H9 (cell line): ENCODE results near the gene KCNIP1. TPM values are rescaled to one million over a fixed set of nuclear protein-coding genes. Genes with fewer than 3 reads are reported as not detected.

Experiments
- DNase-seq: peaks from one replicate; pipeline ENCODE4 v3.0.0-alpha.2; 2017
- H2AFZ ChIP-seq: one replicate; pipeline ENCODE4 v1.6.1; 2013; ENCODE audit warnings: mild to moderate bottlenecking, low read length, control low read depth, moderate library complexity
- H2AK5ac ChIP-seq: 2 replicates; pipeline ENCODE4 v1.6.1; 2013; ENCODE audit warnings: low read length, control low read depth, mixed read lengths; ENCODE audit not compliant: insufficient read length
- H2BK120ac ChIP-seq: one replicate; pipeline ENCODE4 v1.6.1; 2013; ENCODE audit warnings: low read depth, mild to moderate bottlenecking, low read length, control low read depth, inconsistent platforms; ENCODE audit not compliant: poor library complexity, severe bottlenecking
- H2BK12ac ChIP-seq: 2 replicates; pipeline ENCODE4 v1.6.1; 2013; ENCODE audit warnings: low read length, control low read depth, mixed read lengths, low read depth; ENCODE audit not compliant: insufficient read length
- H2BK15ac ChIP-seq: 2 replicates; pipeline ENCODE4 v1.6.1; 2013; ENCODE audit warnings: low read depth, low read length, control low read depth
- H2BK20ac ChIP-seq: one replicate; pipeline ENCODE4 v1.6.1; 2013; ENCODE audit warnings: low read depth, mild to moderate bottlenecking, low read length, control low read depth, inconsistent platforms; ENCODE audit not compliant: poor library complexity, severe bottlenecking
- H2BK5ac ChIP-seq: 2 replicates; pipeline ENCODE4 v1.6.1; 2013; ENCODE audit warnings: low read length, control low read depth, mixed read lengths; ENCODE audit not compliant: insufficient read length
- H3K14ac ChIP-seq: 2 replicates; pipeline ENCODE4 v1.6.1; 2013; ENCODE audit warnings: low read length, control low read depth; ENCODE audit not compliant: insufficient read depth
- H3K18ac ChIP-seq: 2 replicates; pipeline ENCODE4 v1.6.1; 2013; ENCODE audit warnings: low read depth, mild to moderate bottlenecking, mixed read lengths, low read length, control low read depth; ENCODE audit not compliant: insufficient read length
- H3K23ac ChIP-seq: 2 replicates; pipeline ENCODE4 v1.6.1; 2013; ENCODE audit warnings: low read length, control low read depth, mixed read lengths, low read depth; ENCODE audit not compliant: insufficient read length
- H3K23me2 ChIP-seq: 2 replicates; pipeline ENCODE4 v1.6.1; 2013; ENCODE audit warnings: low read depth, mild to moderate bottlenecking, mixed read lengths, low read length, control low read depth; ENCODE audit not compliant: insufficient read length, poor library complexity, severe bottlenecking
- H3K27ac ChIP-seq: 2 replicates; pipeline ENCODE4 v1.5.1; 2013; ENCODE audit warnings: low read length, control low read depth, mixed read lengths, low read depth; ENCODE audit not compliant: insufficient read length
- H3K27me3 ChIP-seq: 2 replicates; pipeline ENCODE4 v1.6.1; 2013; ENCODE audit warnings: low read length, control low read depth, inconsistent platforms; ENCODE audit not compliant: insufficient read depth
- H3K4ac ChIP-seq: 2 replicates; pipeline ENCODE4 v1.6.1; 2013; ENCODE audit warnings: low read depth, mild to moderate bottlenecking, control low read depth, inconsistent platforms, low read length, moderate library complexity
- H3K4me1 ChIP-seq: 2 replicates; pipeline ENCODE4 v1.6.1; 2013; ENCODE audit warnings: low read length, control low read depth, inconsistent platforms; ENCODE audit not compliant: insufficient read depth
- H3K4me2 ChIP-seq: 2 replicates; pipeline ENCODE4 v1.6.1; 2013; ENCODE audit warnings: low read length, control low read depth, mixed read lengths; ENCODE audit not compliant: insufficient read length, insufficient read depth
- H3K56ac ChIP-seq: 2 replicates; pipeline ENCODE4 v1.6.1; 2013; ENCODE audit warnings: low read depth, mild to moderate bottlenecking, mixed read lengths, low read length, control low read depth; ENCODE audit not compliant: insufficient read length
- H3K79me1 ChIP-seq: 2 replicates; pipeline ENCODE4 v1.6.1; 2013; ENCODE audit warnings: low read depth, mild to moderate bottlenecking, moderate library complexity, low read length, control low read depth, inconsistent platforms; ENCODE audit not compliant: insufficient read depth, poor library complexity, severe bottlenecking
- H3K79me2 ChIP-seq: 2 replicates; pipeline ENCODE4 v1.6.1; 2013; ENCODE audit warnings: low read length, control low read depth, inconsistent platforms; ENCODE audit not compliant: insufficient read depth
- H3K9ac ChIP-seq: 2 replicates; pipeline ENCODE4 v1.6.1; 2013; ENCODE audit warnings: low read length, control low read depth, mixed read lengths; ENCODE audit not compliant: insufficient read length; ENCODE audit errors: extremely low read depth
- H3K9me3 ChIP-seq: one replicate; pipeline ENCODE4 v1.6.1; 2013; ENCODE audit warnings: low read depth, low read length, inconsistent platforms; ENCODE audit not compliant: control insufficient read depth
- H3T11ph ChIP-seq: one replicate; pipeline ENCODE4 v1.6.1; 2013; ENCODE audit warnings: mild to moderate bottlenecking, low read length, control low read depth, inconsistent platforms
- H4K20me1 ChIP-seq: one replicate; pipeline ENCODE4 v1.6.1; 2013; ENCODE audit not compliant: control insufficient read depth, insufficient read length, insufficient read depth
- H4K5ac ChIP-seq: 2 replicates; pipeline ENCODE4 v1.6.1; 2013; ENCODE audit warnings: low read depth, mild to moderate bottlenecking, mixed read lengths, low read length, control low read depth; ENCODE audit not compliant: insufficient read length
- H4K8ac ChIP-seq: replicated peaks from 2 replicates; pipeline ENCODE4 v1.6.1; 2013; ENCODE audit warnings: low read length, control low read depth, mixed read lengths, low read depth; ENCODE audit not compliant: insufficient read length
- H4K91ac ChIP-seq: 2 replicates; pipeline ENCODE4 v1.6.1; 2013; ENCODE audit warnings: low read depth, mild to moderate bottlenecking, moderate library complexity, mixed read lengths, low read length, control low read depth; ENCODE audit not compliant: insufficient read length
- H3K27ac Mint-ChIP-seq, 3 experiments: 2 replicates in 2 of 3; 3 replicates in 1 of 3; pipeline ENCODE4 v1.8.0; 2020 to 2021; ENCODE audit warnings: mixed read lengths in 3 of 3, mild to moderate bottlenecking in 1 of 3, moderate library complexity in 1 of 3
- H3K27me3 Mint-ChIP-seq: 2 replicates; pipeline ENCODE4 v1.8.0; 2021; ENCODE audit warnings: low read depth, mild to moderate bottlenecking, moderate library complexity, mixed read lengths
- H3K36me3 Mint-ChIP-seq, 3 experiments: 2 replicates in 2 of 3; 3 replicates in 1 of 3; pipeline ENCODE4 v1.8.0; 2020 to 2021; ENCODE audit warnings: low read depth in 3 of 3, mixed read lengths in 3 of 3; ENCODE audit not compliant: insufficient read depth in 1 of 3
- H3K4me1 Mint-ChIP-seq, 2 experiments: 2 replicates each; pipeline ENCODE4 v1.8.0; 2020; ENCODE audit warnings: mixed read lengths in 2 of 2
- H3K4me3 Mint-ChIP-seq, 2 experiments: 2 replicates in 1 of 2; 3 replicates in 1 of 2; pipeline ENCODE4 v1.8.0; 2020 to 2021; ENCODE audit warnings: mild to moderate bottlenecking in 2 of 2, mixed read lengths in 2 of 2, moderate library complexity in 1 of 2
- H3K9me3 Mint-ChIP-seq, 2 experiments: 2 replicates in 1 of 2; 3 replicates in 1 of 2; pipeline ENCODE4 v1.8.0; 2020; ENCODE audit warnings: mild to moderate bottlenecking in 2 of 2, mixed read lengths in 2 of 2, moderate library complexity in 1 of 2
- CTCF ChIP-seq: fragments of 200-600 bp; sonication (generic); conservative IDR thresholded peaks from 3 replicates; pipeline ENCODE4 v1.8.0; 2021; ENCODE audit warnings: antibody characterized with exemption, mild to moderate bottlenecking
- WGBS: extraction: QIAGEN DNeasy Blood & Tissue Kit; methylation state at CpG from one replicate; pipeline ENCODE4 v1.1.7; 2013; ENCODE audit warnings: missing lambda C conversion rate, low lambda C conversion rate, mixed read lengths; ENCODE audit not compliant: insufficient read length; ENCODE audit errors: extremely low coverage; 5-methylcytosine and 5-hydroxymethylcytosine counted together
- total RNA-seq: library from RNA; stranded (reverse); gene quantifications from 2 replicates; pipeline ENCODE4 v1.2.1, GENCODE V29; 2021

Gene KCNIP1
- total RNA-seq, 1 experiment from 2014 or later, result 0.63 TPM

GRCh38 chr5:170611449-170612090, 107.8 kb downstream of the KCNIP1 start:
- no peak overlapping the region for H3K27ac ChIP-seq
- H4K5ac ChIP-seq, result no peak overlapping the region
- no peak overlapping the region for H3K4ac ChIP-seq
- H2BK120ac ChIP-seq, result no peak overlapping the region
- H3T11ph ChIP-seq, result no peak overlapping the region
- WGBS, result no CpG with 5 or more reads among the region's 6 CpGs
- H3K23me2 ChIP-seq, result no peaks in the 10 kb centered on the region
- Mint-ChIP-seq H3K27me3 (peaks cover 23% of the 10 kb centered on the region), H3K36me3 (no peaks in the 10 kb centered on the region), H3K4me3 (no peak overlapping the region), H3K27ac (no peak overlapping the region), H3K9me3 (no peaks in the 10 kb centered on the region), H3K4me1 (peaks cover 37 to 42% of the 10 kb centered on the region in 2 experiments)
- no peaks in the 10 kb centered on the region; the same call in 1 of the 2 replicates for H3K27me3 ChIP-seq
- H3K9me3 ChIP-seq, result no peaks in the 10 kb centered on the region
- no peak for TF ChIP-seq CTCF
- H3K4me2 ChIP-seq, result no peak overlapping the region
- no peak overlapping the region for H3K18ac ChIP-seq
- no peak overlapping the region for H3K9ac ChIP-seq
- H3K14ac ChIP-seq, result no peak overlapping the region
- DNase-seq, result no peak
- H4K20me1 ChIP-seq, result no peaks in the 10 kb centered on the region
- no peak overlapping the region for H2BK5ac ChIP-seq
- peaks cover 16% of the 10 kb centered on the region for H3K4me1 ChIP-seq
- H2AK5ac ChIP-seq, result no peak overlapping the region
- no peak overlapping the region for H3K56ac ChIP-seq
- no peak overlapping the region for H2BK15ac ChIP-seq
- H2BK12ac ChIP-seq, result no peak overlapping the region
- no peaks in the 10 kb centered on the region for H3K79me2 ChIP-seq
- no peak overlapping the region for H4K91ac ChIP-seq
- no peak overlapping the region for H4K8ac ChIP-seq
- no peaks in the 10 kb centered on the region for H3K79me1 ChIP-seq
- no peak overlapping the region for H3K23ac ChIP-seq
- H2AFZ ChIP-seq, result no peak overlapping the region
- no peak overlapping the region for H2BK20ac ChIP-seq
